RWPE2 (cell line): ENCODE measurements around the gene VPS4A.
A peak's percentile ranks its signal among the peaks of the same experiment; 100 is the strongest.

Experiments used
- ATAC-seq: fragments of 200-7000 bp; cut with Tn5 transposase; 3 replicates; pipeline ENCODE4 v1.9.1; 2021; ENCODE audit warnings: low read depth
- DNase-seq: peaks from one replicate; pipeline ENCODE4 v3.0.0-alpha.2; 2020; ENCODE audit warnings: low spot score
- H3K27ac ChIP-seq: fragments of 450-650 bp; 2 replicates; pipeline ENCODE4 v1.5.1; 2017; ENCODE audit warnings: mild to moderate bottlenecking; ENCODE audit not compliant: poor library complexity, severe bottlenecking
- H3K27me3 ChIP-seq: fragments of 250-450 bp; sonication (Bioruptor Pico); 2 replicates; pipeline ENCODE4 v1.5.1; 2021; ENCODE audit warnings: mild to moderate bottlenecking, moderate library complexity; ENCODE audit not compliant: insufficient read depth, poor library complexity, severe bottlenecking
- H3K36me3 ChIP-seq: fragments of 250-450 bp; sonication (Bioruptor Pico); 2 replicates; pipeline ENCODE4 v1.5.1; 2020; ENCODE audit warnings: low read depth, mild to moderate bottlenecking, moderate library complexity
- H3K4me1 ChIP-seq: fragments of 250-450 bp; sonication (Bioruptor Pico); 2 replicates; pipeline ENCODE4 v1.5.1; 2021; ENCODE audit warnings: mild to moderate bottlenecking, moderate library complexity; ENCODE audit not compliant: insufficient read depth, poor library complexity, severe bottlenecking
- H3K4me3 ChIP-seq: fragments of 250-450 bp; sonication (Bioruptor Pico); 2 replicates; pipeline ENCODE4 v1.5.1; 2021; ENCODE audit warnings: mild to moderate bottlenecking, moderate library complexity; ENCODE audit not compliant: severe bottlenecking
- H3K9me3 ChIP-seq: fragments of 250-450 bp; sonication (Bioruptor Pico); 2 replicates; pipeline ENCODE4 v1.5.1; 2021; ENCODE audit warnings: mild to moderate bottlenecking, moderate library complexity; ENCODE audit not compliant: severe bottlenecking
- TF ChIP-seq, protein P1 (sequence below): fragments of 450-650 bp; IDR thresholded peaks from one replicate; pipeline ENCODE4 v1.5.1; 2017; ENCODE audit warnings: mild to moderate bottlenecking, moderate library complexity; ENCODE audit not compliant: poor library complexity, severe bottlenecking

Gene VPS4A

DNA sequence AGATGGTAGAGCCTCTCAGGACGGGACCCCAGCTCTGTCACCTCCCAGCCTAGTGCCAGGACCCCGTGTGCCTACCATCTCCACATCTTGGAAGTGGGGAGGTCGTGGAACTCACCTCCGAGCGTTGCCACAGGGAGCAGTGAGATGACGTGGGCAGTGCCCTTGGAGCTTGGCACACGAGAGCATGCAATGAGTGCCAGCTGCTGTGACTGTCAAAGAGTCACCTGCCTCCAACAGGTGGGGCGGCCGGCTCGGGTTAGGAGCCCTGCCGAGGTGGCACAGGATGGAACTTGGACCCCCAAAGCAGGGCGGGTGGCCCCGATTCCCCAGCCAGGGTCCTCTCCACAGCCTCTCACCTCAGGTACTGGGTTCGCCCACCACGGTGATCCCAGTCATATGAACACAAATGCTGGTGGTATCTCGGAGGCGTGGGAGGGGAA lies 5.5 kb downstream of the VPS4A start:
- no peak overlapping the region for H3K27ac ChIP-seq
- H3K4me1 ChIP-seq = no peaks in the 10 kb centered on the region
- H3K4me3 ChIP-seq = no peak overlapping the region
- H3K9me3 ChIP-seq = no peaks in the 10 kb centered on the region
- no peak for ATAC-seq
- no peaks in the 10 kb centered on the region for H3K27me3 ChIP-seq
- TF ChIP-seq, protein P1, sequence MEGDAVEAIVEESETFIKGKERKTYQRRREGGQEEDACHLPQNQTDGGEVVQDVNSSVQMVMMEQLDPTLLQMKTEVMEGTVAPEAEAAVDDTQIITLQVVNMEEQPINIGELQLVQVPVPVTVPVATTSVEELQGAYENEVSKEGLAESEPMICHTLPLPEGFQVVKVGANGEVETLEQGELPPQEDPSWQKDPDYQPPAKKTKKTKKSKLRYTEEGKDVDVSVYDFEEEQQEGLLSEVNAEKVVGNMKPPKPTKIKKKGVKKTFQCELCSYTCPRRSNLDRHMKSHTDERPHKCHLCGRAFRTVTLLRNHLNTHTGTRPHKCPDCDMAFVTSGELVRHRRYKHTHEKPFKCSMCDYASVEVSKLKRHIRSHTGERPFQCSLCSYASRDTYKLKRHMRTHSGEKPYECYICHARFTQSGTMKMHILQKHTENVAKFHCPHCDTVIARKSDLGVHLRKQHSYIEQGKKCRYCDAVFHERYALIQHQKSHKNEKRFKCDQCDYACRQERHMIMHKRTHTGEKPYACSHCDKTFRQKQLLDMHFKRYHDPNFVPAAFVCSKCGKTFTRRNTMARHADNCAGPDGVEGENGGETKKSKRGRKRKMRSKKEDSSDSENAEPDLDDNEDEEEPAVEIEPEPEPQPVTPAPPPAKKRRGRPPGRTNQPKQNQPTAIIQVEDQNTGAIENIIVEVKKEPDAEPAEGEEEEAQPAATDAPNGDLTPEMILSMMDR = no peak
- DNase-seq = no peak
- H3K36me3 ChIP-seq = peaks cover 85% of the 10 kb centered on the region

DNA sequence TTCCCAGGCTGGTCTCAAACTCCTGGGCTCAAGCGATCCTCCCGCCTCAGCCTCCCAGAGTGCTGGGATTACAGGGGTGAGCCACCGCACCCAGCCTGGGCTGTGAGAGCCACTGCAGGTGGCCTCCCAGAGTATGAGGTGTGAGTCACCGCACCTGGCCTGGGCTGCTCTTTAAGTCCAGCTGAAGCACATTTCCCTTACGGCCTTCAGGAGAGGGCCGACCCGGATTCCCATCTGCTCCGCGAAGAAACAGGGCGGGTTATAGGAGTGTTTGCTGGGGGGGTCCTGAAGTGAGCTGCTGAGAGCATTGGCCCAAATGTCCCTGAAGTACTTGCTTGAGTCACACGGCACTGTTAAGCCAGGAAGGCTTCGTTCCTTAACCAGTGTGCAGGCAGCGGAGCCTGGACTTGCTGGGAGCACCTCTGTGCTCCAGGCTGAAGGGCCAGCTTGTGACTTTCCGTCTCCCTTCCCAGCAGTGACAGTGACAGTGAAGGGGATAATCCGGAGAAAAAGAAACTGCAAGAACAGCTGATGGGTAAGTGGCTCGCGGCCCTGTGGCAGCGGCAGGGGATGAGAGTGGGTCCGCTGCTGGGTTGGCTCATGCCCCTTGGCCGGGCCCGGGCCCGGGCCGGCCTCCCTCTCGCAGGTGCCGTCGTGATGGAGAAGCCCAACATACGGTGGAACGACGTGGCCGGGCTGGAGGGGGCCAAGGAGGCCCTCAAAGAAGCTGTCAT lies 7.2 kb downstream of the VPS4A start:
- H3K27ac ChIP-seq = no peak overlapping the region
- no peaks in the 10 kb centered on the region for H3K9me3 ChIP-seq
- H3K36me3 ChIP-seq = peaks cover 93% of the 10 kb centered on the region
- H3K4me1 ChIP-seq = no peaks in the 10 kb centered on the region
- H3K4me3 ChIP-seq = no peak overlapping the region
- TF ChIP-seq, protein P1 = no peak
- ATAC-seq (0 out of 3 replicates have a peak, but pooled peaks have one; percentile 16), DNase-seq (no peak)
- H3K27me3 ChIP-seq = no peaks in the 10 kb centered on the region

DNA sequence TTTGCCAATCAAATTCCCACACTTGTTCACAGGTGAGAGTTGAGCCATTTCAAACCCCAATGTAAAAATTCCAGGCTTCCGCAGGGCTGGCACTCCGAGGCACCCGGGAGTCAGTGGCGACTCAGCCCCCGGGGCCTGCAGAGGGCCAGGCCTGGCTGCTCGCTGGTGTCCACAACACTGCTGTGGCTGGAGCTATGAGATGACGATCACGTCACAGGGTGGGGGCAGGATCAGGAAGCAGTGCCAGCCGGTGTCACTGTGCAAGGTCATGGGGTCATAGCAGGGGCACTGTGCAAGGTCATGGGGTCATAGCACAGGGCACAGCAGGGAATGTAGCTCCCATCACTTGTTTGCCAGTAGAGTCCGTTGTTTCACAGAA lies 7.8 kb downstream of the VPS4A start:
- H3K27me3 ChIP-seq = no peaks in the 10 kb centered on the region
- ATAC-seq (no peak), DNase-seq (no peak)
- H3K9me3 ChIP-seq = no peaks in the 10 kb centered on the region
- peaks cover 94% of the 10 kb centered on the region for H3K36me3 ChIP-seq
- H3K4me3 ChIP-seq = no peak overlapping the region
- no peak overlapping the region for H3K27ac ChIP-seq
- TF ChIP-seq, protein P1 = no peak
- H3K4me1 ChIP-seq = no peaks in the 10 kb centered on the region

DNA sequence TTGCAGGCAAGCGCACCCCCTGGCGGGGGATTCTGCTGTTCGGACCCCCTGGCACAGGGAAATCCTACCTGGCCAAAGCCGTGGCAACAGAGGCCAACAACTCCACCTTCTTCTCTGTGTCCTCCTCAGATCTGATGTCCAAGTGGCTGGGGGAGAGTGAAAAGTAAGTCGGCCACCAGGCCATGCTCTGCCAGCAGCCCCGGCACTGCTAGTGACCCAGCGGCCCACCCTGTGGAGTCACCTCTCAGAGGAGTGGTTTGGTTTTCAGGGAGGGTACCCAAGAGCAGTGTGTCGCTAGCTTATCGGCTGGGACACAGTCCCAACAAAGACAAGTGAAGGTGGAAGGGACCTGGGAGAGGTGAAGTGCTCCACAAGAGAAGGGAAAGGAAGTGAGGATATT lies 8.2 kb downstream of the VPS4A start:
- H3K27me3 ChIP-seq = no peaks in the 10 kb centered on the region
- H3K4me1 ChIP-seq = no peaks in the 10 kb centered on the region
- H3K9me3 ChIP-seq = no peaks in the 10 kb centered on the region
- H3K27ac ChIP-seq = no peak overlapping the region
- H3K36me3 ChIP-seq = peaks cover 94% of the 10 kb centered on the region
- DNase-seq = no peak
- TF ChIP-seq, protein P1 = no peak
- no peak overlapping the region for H3K4me3 ChIP-seq
- no peak for ATAC-seq
